WTC11 (cell line): ENCODE measurements around the gene PTPRT. TPM values are rescaled to one million over a fixed set of nuclear protein-coding genes. Genes with fewer than 3 reads are reported as not detected.

Experiments used
- ATAC-seq: fragments of 200-7000 bp; cut with Tn5 transposase; 2 replicates; pipeline ENCODE4 v1.10.0; 2021; ENCODE audit warnings: mild to moderate bottlenecking, moderate library complexity
- CTCF ChIA-PET: fragments of 300-600 bp; sonication (Branson Sonifier 250); formaldehyde crosslinking; loops from one replicate; lab custom pipeline; 2021; ENCODE audit warnings: antibody characterized with exemption; lab: Charles Lee
- POLR2A ChIA-PET: fragments of 350-600 bp; sonication (Branson Sonifier 250); formaldehyde crosslinking; loops from one replicate; lab custom pipeline; 2021; ENCODE audit warnings: antibody characterized with exemption; lab: Charles Lee
- DNase-seq: peaks from one replicate; pipeline ENCODE4 v3.0.0; 2021; ENCODE audit warnings: low spot score
- H3K27ac Mint-ChIP-seq: 2 replicates; pipeline ENCODE4 v1.8.0; 2021; ENCODE audit warnings: mixed read lengths
- H3K27me3 Mint-ChIP-seq: 2 replicates; pipeline ENCODE4 v1.8.0; 2021; ENCODE audit warnings: low read depth, mild to moderate bottlenecking, moderate library complexity, mixed read lengths
- H3K36me3 Mint-ChIP-seq: 2 replicates; pipeline ENCODE4 v1.8.0; 2021; ENCODE audit warnings: mixed read lengths
- H3K4me1 Mint-ChIP-seq: 2 replicates; pipeline ENCODE4 v1.8.0; 2022; ENCODE audit warnings: mixed read lengths
- H3K4me3 Mint-ChIP-seq: 2 replicates; pipeline ENCODE4 v1.8.0; 2021; ENCODE audit warnings: mild to moderate bottlenecking, moderate library complexity, mixed read lengths
- H3K9me3 Mint-ChIP-seq: 2 replicates; pipeline ENCODE4 v1.8.0; 2021; ENCODE audit warnings: mixed read lengths
- ARID4B ChIP-seq: sonication (generic); formaldehyde crosslinking; IDR thresholded peaks from 2 replicates; pipeline ENCODE4 v1.8.0; 2023; ENCODE audit warnings: missing genetic modification reagents, mild to moderate bottlenecking, borderline replicate concordance
- ATF3 ChIP-seq: sonication (generic); formaldehyde crosslinking; conservative IDR thresholded peaks from 2 replicates; pipeline ENCODE4 v1.8.1; 2022; ENCODE audit warnings: mild to moderate bottlenecking, missing genetic modification reagents
- CTCF ChIP-seq: fragments of 200-600 bp; IDR thresholded peaks from 2 replicates; pipeline ENCODE4 v1.8.0; 2022; ENCODE audit warnings: antibody characterized with exemption
- ETV6 ChIP-seq: sonication (generic); formaldehyde crosslinking; IDR thresholded peaks from 2 replicates; pipeline ENCODE4 v1.8.1; 2022; ENCODE audit warnings: mild to moderate bottlenecking, missing genetic modification reagents
- FOXJ3 ChIP-seq: sonication (generic); formaldehyde crosslinking; IDR thresholded peaks from 2 replicates; pipeline ENCODE4 v1.9.0; 2021; ENCODE audit warnings: missing genetic modification reagents, mild to moderate bottlenecking, borderline replicate concordance
- FOXP1 ChIP-seq: sonication (generic); formaldehyde crosslinking; IDR thresholded peaks from 2 replicates; pipeline ENCODE4 v1.8.0; 2022; ENCODE audit warnings: missing genetic modification reagents, mild to moderate bottlenecking, moderate library complexity, borderline replicate concordance
- HMGXB4 ChIP-seq: sonication (generic); formaldehyde crosslinking; IDR thresholded peaks from 2 replicates; pipeline ENCODE4 v1.8.1; 2023; ENCODE audit warnings: mild to moderate bottlenecking, moderate library complexity, missing genetic modification reagents
- IRF1 ChIP-seq: sonication (generic); formaldehyde crosslinking; IDR thresholded peaks from 2 replicates; pipeline ENCODE4 v1.8.0; 2023; ENCODE audit warnings: missing genetic modification reagents
- MAX ChIP-seq: sonication (generic); formaldehyde crosslinking; IDR thresholded peaks from 2 replicates; pipeline ENCODE4 v1.8.0; 2022; ENCODE audit warnings: mild to moderate bottlenecking, missing genetic modification reagents
- MLX ChIP-seq: sonication (generic); formaldehyde crosslinking; IDR thresholded peaks from 2 replicates; pipeline ENCODE4 v1.8.1; 2023; ENCODE audit warnings: mild to moderate bottlenecking, missing genetic modification reagents, moderate library complexity
- MYBL2 ChIP-seq: sonication (generic); formaldehyde crosslinking; IDR thresholded peaks from 2 replicates; pipeline ENCODE4 v1.8.1; 2023; ENCODE audit warnings: mild to moderate bottlenecking, moderate library complexity, missing genetic modification reagents
- NFATC4 ChIP-seq: fragments of 250-450 bp; sonication (Bioruptor Pico); IDR thresholded peaks from 2 replicates; pipeline ENCODE4 v1.9.0; 2021; ENCODE audit warnings: mild to moderate bottlenecking
- PRRX2 ChIP-seq: fragments of 250-450 bp; sonication (Bioruptor Pico); IDR thresholded peaks from 2 replicates; pipeline ENCODE4 v1.8.0; 2021; ENCODE audit warnings: mild to moderate bottlenecking
- RELA ChIP-seq: sonication (generic); formaldehyde crosslinking; IDR thresholded peaks from 2 replicates; pipeline ENCODE4 v1.8.1; 2022; ENCODE audit warnings: missing genetic modification reagents, mild to moderate bottlenecking, borderline replicate concordance
- SP1 ChIP-seq: sonication (generic); formaldehyde crosslinking; conservative IDR thresholded peaks from 2 replicates; pipeline ENCODE4 v1.8.1; 2022; ENCODE audit warnings: missing genetic modification reagents
- TCF7 ChIP-seq: sonication (generic); formaldehyde crosslinking; IDR thresholded peaks from 2 replicates; pipeline ENCODE4 v1.8.0; 2022; ENCODE audit warnings: mild to moderate bottlenecking, low read depth, missing genetic modification reagents, moderate library complexity
- ZNF281 ChIP-seq: sonication (generic); formaldehyde crosslinking; IDR thresholded peaks from 2 replicates; pipeline ENCODE4 v1.8.0; 2023; ENCODE audit warnings: mild to moderate bottlenecking, missing genetic modification reagents
- ZNF416 ChIP-seq: fragments of 250-450 bp; sonication (Bioruptor Pico); IDR thresholded peaks from 2 replicates; pipeline ENCODE4 v1.9.0; 2021; ENCODE audit warnings: mild to moderate bottlenecking, inconsistent platforms
- total RNA-seq: library from RNA; stranded (reverse); gene quantifications from 3 replicates; pipeline ENCODE4 v1.2.3, GENCODE V29; 2021

The PTPRT gene
- total RNA-seq, 1 experiment from 2014 or later: 1.1 TPM

- TF ChIP-seq ARID4B (CRISPR knock-in tag) (no peak), ATF3 (CRISPR knock-in tag) (no peak), CTCF (no peak), IRF1 (CRISPR knock-in tag) (no peak), MAX (CRISPR knock-in tag) (no peak)
Measured at GRCh38 chr20:43003318-43003944, 186.3 kb downstream of the PTPRT start (continued).

- ATAC-seq (no peak), DNase-seq (no peak)
- no peak for TF ChIP-seq HMGXB4 (CRISPR knock-in tag)
- no peak for TF ChIP-seq MLX
- TF ChIP-seq PRRX2 (CRISPR knock-in tag): no peak
- Mint-ChIP-seq H3K9me3 (peaks cover 13% of the 10 kb centered on the region), H3K36me3 (no peaks in the 10 kb centered on the region), H3K4me1 (peaks cover 3% of the 10 kb centered on the region), H3K27ac (no peak overlapping the region), H3K27me3 (no peaks in the 10 kb centered on the region), H3K4me3 (no peak overlapping the region)
- CTCF ChIA-PET: no interaction called here
- POLR2A ChIA-PET: no interaction called here
Measured at GRCh38 chr20:42996141-42996540, 193.6 kb downstream of the PTPRT start.

- CTCF ChIA-PET: no interaction called here
- no peaks in the 10 kb centered on the region for H3K27me3 Mint-ChIP-seq
- POLR2A ChIA-PET: no interaction called here
- no peak for TF ChIP-seq RELA (CRISPR knock-in tag)
- TF ChIP-seq ZNF281: no peak
- no peak for TF ChIP-seq SP1 (CRISPR knock-in tag)
- no peak for TF ChIP-seq TCF7 (CRISPR knock-in tag)
- TF ChIP-seq FOXJ3 (CRISPR knock-in tag): no peak
- no peak for TF ChIP-seq NFATC4 (CRISPR knock-in tag)
- TF ChIP-seq FOXP1 (CRISPR knock-in tag): no peak
- TF ChIP-seq MYBL2: no peak
- no peak for TF ChIP-seq ETV6 (CRISPR knock-in tag)
- no peak for TF ChIP-seq ZNF416 (CRISPR knock-in tag)
- no peak for TF ChIP-seq MAX (CRISPR knock-in tag)
- TF ChIP-seq, all 79 proteins: peak for 0
- peaks cover 3% of the 10 kb centered on the region for H3K9me3 Mint-ChIP-seq
- peaks cover 24% of the 10 kb centered on the region for H3K4me1 Mint-ChIP-seq
- no peak for ATAC-seq
- H3K36me3 Mint-ChIP-seq: no peaks in the 10 kb centered on the region
- no peak for DNase-seq
- no peak overlapping the region for H3K27ac Mint-ChIP-seq
- H3K4me3 Mint-ChIP-seq: no peak overlapping the region
Measured at GRCh38 chr20:42988319-42988718, 201.4 kb downstream of the PTPRT start.
